Transverse colon (tissue), 4 donors: ENCODE results near the gene B3GNT8. TPM values are rescaled to one million over a fixed set of nuclear protein-coding genes. Genes with fewer than 3 reads are reported as not detected.
A peak's percentile ranks its signal among the peaks of the same experiment; 100 is the strongest.

ENCODE experiments used
- DNase-seq: peaks from one replicate; pipeline ENCODE4 v3.0.0-alpha.2; 2019
- H3K27ac ChIP-seq, 4 donors: fragments of 200-600 bp; sonication (generic); 2 replicates each; pipeline ENCODE4 v1.5.1; 2016 to 2018; ENCODE audit warnings: inconsistent platforms in 4 of 4
- H3K27me3 ChIP-seq: fragments of 200-600 bp; sonication (generic); 2 replicates; pipeline ENCODE4 v1.5.1; 2017; ENCODE audit warnings: inconsistent platforms
- H3K36me3 ChIP-seq, 4 donors: fragments of 200-600 bp; sonication (generic); 2 replicates each; pipeline ENCODE4 v1.5.1; 2017 to 2019; ENCODE audit warnings: inconsistent platforms in 4 of 4
- H3K4me1 ChIP-seq, 4 donors: fragments of 200-600 bp; sonication (generic); 2 replicates each; pipeline ENCODE4 v1.5.1; 2017 to 2020; ENCODE audit warnings: inconsistent platforms in 4 of 4
- H3K4me3 ChIP-seq, 4 donors: fragments of 200-600 bp; sonication (generic); 1 replicate in 1 of 4; 2 replicates in 3 of 4; pipeline versions ENCODE4 v1.5.1 to v1.6.1; 2017 to 2019; ENCODE audit warnings: inconsistent platforms in 4 of 4
- H3K9me3 ChIP-seq, 2 donors: fragments of 200-600 bp; sonication (generic); 2 replicates each; pipeline ENCODE4 v1.5.1; 2017 to 2019; ENCODE audit warnings: inconsistent platforms in 2 of 2
- EP300 ChIP-seq: sonication (generic); formaldehyde crosslinking; IDR thresholded peaks from one replicate; pipeline ENCODE4 v1.6.1; 2017; ENCODE audit warnings: antibody characterized with exemption, low read depth
- POLR2A ChIP-seq: fragments of 450-650 bp; IDR thresholded peaks from one replicate; pipeline ENCODE4 v1.6.1; 2016; ENCODE audit warnings: antibody characterized with exemption, mild to moderate bottlenecking, moderate library complexity
- POLR2AphosphoS5 ChIP-seq, 3 donors: sonication (generic); formaldehyde crosslinking; IDR thresholded peaks; one replicate each; pipeline ENCODE4 v1.6.1; 2016; ENCODE audit warnings: antibody characterized with exemption in 3 of 3
- WGBS, 2 donors: methylation state at CpG; one replicate each; pipeline ENCODE4 v1.1.5; 2018; ENCODE audit warnings: low coverage in 1 of 2; 5-methylcytosine and 5-hydroxymethylcytosine counted together
- in situ Hi-C, 4 donors: fragments of 200-750 bp; cut with MboI; loops; one replicate each; pipeline versions ENCODE4 v1.15.0 to v1.15.1; 2017; ENCODE audit warnings: low sequenced_read_pairs in 3 of 4, low pct_ligation_motif_present in 1 of 4, low pct_unique_long_range_greater_than_20kb in 1 of 4
- intact Hi-C: fragments of 100-400 bp; cut with DNase I; formaldehyde crosslinking; loops from one replicate; pipeline ENCODE4 v1.15.1; 2023; ENCODE audit warnings: low total_unique reads
- total RNA-seq, 4 donors: library from RNA; depleted of rRNA; stranded (reverse); fragments of >200 nt; gene quantifications; one replicate each; pipeline ENCODE4 v1.1.0, GENCODE V29; 2016
- TF ChIP-seq, protein P1 (sequence below), 5 experiments: fragments of 200-600 bp in 3 of 5; fragments of 450-650 bp in 2 of 5; sonication (generic) in 3 of 5; IDR thresholded peaks; 1 replicate in 2 of 5; 2 replicates in 3 of 5; pipeline ENCODE4 v1.5.1; 2016 to 2017; ENCODE audit warnings: antibody characterized with exemption in 5 of 5, inconsistent platforms in 3 of 5, mild to moderate bottlenecking in 2 of 5, moderate library complexity in 1 of 5

Gene B3GNT8
- total RNA-seq, 4 donors from 2014 or later, result 18.5 to 225 (median 49.1) TPM

DNA sequence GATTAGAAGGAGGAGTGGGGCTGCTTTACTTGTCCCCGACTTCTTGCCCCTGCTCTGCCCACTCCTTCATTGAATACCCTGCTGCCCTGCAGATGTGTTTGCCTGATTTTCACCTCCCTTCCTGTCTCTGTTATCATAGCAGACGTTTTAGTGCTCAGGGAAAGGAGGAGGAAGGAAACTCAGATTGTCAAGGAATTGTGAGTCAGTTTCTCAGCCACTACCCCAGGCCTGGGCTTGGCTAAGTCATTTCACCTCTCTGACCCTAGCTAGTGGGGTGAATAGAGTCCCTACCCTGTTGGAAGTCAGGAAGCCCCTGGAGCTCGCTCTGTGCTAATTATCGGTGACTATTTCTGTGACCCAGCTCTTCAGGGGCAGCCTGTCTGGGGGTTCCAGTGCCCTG lies 25.7 kb downstream of the B3GNT8 start:
- intact Hi-C loops, result no loop called here
- Histone ChIP-seq H3K4me1 (peaks cover 5 to 24% (median 17%) of the 10 kb centered on the region in 4 donors), H3K9me3 (no peaks in the 10 kb centered on the region), H3K4me3 (no peak overlapping the region), H3K27ac (no peak overlapping the region), H3K27me3 (no peaks in the 10 kb centered on the region), H3K36me3 (no peaks in the 10 kb centered on the region)
- no peak for TF ChIP-seq POLR2AphosphoS5 (IDR thresholded peaks at IDR 0.05)
- TF ChIP-seq EP300, result no peak
- TF ChIP-seq, protein P1, sequence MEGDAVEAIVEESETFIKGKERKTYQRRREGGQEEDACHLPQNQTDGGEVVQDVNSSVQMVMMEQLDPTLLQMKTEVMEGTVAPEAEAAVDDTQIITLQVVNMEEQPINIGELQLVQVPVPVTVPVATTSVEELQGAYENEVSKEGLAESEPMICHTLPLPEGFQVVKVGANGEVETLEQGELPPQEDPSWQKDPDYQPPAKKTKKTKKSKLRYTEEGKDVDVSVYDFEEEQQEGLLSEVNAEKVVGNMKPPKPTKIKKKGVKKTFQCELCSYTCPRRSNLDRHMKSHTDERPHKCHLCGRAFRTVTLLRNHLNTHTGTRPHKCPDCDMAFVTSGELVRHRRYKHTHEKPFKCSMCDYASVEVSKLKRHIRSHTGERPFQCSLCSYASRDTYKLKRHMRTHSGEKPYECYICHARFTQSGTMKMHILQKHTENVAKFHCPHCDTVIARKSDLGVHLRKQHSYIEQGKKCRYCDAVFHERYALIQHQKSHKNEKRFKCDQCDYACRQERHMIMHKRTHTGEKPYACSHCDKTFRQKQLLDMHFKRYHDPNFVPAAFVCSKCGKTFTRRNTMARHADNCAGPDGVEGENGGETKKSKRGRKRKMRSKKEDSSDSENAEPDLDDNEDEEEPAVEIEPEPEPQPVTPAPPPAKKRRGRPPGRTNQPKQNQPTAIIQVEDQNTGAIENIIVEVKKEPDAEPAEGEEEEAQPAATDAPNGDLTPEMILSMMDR (IDR thresholded peaks at IDR 0.05), result no peak
- TF ChIP-seq POLR2A, result no peak
- DNase-seq, result no peak
- WGBS, 2 donors, result 74 to 78% methylated on average over 2 to 4 of the region's 4 CpGs
- in situ Hi-C loops, result no loop called here

DNA sequence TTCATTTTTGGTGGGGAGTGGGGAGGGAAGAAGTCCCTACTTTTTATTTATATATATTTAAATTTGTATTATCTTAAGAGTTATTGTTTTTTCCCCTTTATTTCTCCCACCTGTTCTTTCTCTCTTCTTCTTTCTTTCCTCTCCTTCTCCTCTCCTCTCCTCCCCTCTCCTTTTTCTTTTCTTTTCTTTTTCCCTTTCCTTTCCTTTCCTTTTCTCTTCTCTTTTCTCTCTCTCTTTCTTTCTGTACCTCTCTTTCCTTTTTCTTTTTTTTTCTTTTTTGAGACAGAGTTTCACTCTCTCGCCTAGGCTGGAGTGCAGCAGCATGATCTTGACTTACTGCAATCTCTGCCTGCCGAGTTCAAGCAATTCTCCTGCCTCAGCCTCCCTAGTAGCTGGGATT lies 27.6 kb downstream of the B3GNT8 start:
- H3K4me1 ChIP-seq, result peaks cover 5 to 34% (median 21%) of the 10 kb centered on the region in 4 donors
- intact Hi-C loops, result no loop called here
- 89 to 93% methylated on average over 2 of the region's 2 CpGs for WGBS, 2 donors
- TF ChIP-seq POLR2A, result no peak
- TF ChIP-seq, protein P1 (IDR thresholded peaks at IDR 0.05), result no peak
- no peak for TF ChIP-seq EP300
- no peak for TF ChIP-seq POLR2AphosphoS5 (IDR thresholded peaks at IDR 0.05)
- in situ Hi-C loops, result no loop called here
- no peaks in the 10 kb centered on the region for H3K36me3 ChIP-seq
- no peaks in the 10 kb centered on the region for H3K27me3 ChIP-seq
- no peak for DNase-seq
- no peaks in the 10 kb centered on the region for H3K9me3 ChIP-seq
- no peak overlapping the region for H3K27ac ChIP-seq
- H3K4me3 ChIP-seq, result no peak overlapping the region

DNA sequence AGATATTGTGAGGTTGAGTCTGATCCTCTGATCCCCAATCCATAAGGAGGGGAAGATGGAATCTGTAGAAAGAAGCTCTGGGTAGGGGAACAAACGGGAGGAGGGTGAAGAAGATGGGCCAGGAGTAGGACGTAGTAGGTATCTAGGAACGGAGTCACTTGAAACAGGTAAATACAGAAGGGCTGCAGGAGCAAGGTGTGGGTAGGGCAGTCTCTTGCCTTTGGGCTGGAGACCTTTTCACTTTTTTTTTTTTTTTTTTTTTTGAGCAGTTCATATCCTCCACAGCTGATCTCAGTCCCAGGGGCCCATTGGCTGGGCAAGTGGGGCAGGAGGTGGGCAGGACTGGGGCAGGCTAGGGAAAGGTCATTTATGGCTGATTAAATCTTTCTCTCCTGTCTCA lies 28.1 kb downstream of the B3GNT8 start:
- Histone ChIP-seq H3K4me3 (peak overlapping the region in 1 of 4 donors; percentile 100), H3K36me3 (no peaks in the 10 kb centered on the region), H3K27me3 (no peaks in the 10 kb centered on the region), H3K9me3 (no peaks in the 10 kb centered on the region), H3K4me1 (peaks cover 5 to 34% (median 21%) of the 10 kb centered on the region in 4 donors), H3K27ac (no peak overlapping the region)
- TF ChIP-seq EP300, result no peak
- TF ChIP-seq, protein P1 (IDR thresholded peaks at IDR 0.05), result no peak
- no peak for TF ChIP-seq POLR2AphosphoS5 (IDR thresholded peaks at IDR 0.05)
- no peak for TF ChIP-seq POLR2A
- in situ Hi-C loops (no loop called here), intact Hi-C loops (no loop called here)
- no peak for DNase-seq
- 68 to 81% methylated on average over 3 of the region's 3 CpGs for WGBS, 2 donors

DNA sequence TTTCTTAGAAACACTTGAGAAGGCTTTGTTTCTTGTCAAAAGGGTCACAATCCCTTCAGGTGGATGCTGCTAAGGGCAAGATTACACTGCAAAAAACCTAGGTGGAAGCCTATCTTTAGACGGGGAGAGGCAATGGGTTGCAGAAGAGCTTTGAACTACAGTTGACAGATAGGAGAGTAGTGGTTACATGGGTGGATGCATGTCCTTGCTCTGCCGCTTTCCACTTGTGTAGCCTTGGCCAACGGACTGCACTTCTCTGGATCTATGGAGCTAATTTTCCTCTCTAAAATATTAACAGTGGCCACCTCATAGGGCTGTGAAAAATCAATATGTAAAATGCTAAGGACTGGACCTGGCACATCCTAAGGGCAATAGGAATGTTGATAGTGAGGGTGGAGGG lies 28.6 kb downstream of the B3GNT8 start:
- H3K36me3 ChIP-seq, result no peaks in the 10 kb centered on the region
- TF ChIP-seq POLR2AphosphoS5 (IDR thresholded peaks at IDR 0.05), result no peak
- TF ChIP-seq, protein P1 (IDR thresholded peaks at IDR 0.05), result no peak
- TF ChIP-seq EP300, result no peak
- TF ChIP-seq POLR2A, result no peak
- H3K4me1 ChIP-seq, result peaks cover 5 to 34% (median 21%) of the 10 kb centered on the region in 4 donors
- in situ Hi-C loops, result no loop called here
- peak overlapping the region in 1 of 4 donors; percentile 92 for H3K27ac ChIP-seq
- peak overlapping the region; percentile 82 to 100 (median 94) for H3K4me3 ChIP-seq
- no peaks in the 10 kb centered on the region for H3K9me3 ChIP-seq
- no peak for DNase-seq
- 31 to 42% methylated on average over 3 of the region's 3 CpGs for WGBS, 2 donors
- no peaks in the 10 kb centered on the region for H3K27me3 ChIP-seq
- intact Hi-C loops, result no loop called here
